DMS53 treated with DMSO at 0.1 percent for 48 hours (cell line): Measurements from ENCODE around the gene STT3B.

Experiments used
- DNase-seq: peaks from one replicate; lab custom pipeline; 2025; ENCODE audit not compliant: unreplicated experiment; lab: John Stamatoyannopoulos, UW

STT3B gene

DNA sequence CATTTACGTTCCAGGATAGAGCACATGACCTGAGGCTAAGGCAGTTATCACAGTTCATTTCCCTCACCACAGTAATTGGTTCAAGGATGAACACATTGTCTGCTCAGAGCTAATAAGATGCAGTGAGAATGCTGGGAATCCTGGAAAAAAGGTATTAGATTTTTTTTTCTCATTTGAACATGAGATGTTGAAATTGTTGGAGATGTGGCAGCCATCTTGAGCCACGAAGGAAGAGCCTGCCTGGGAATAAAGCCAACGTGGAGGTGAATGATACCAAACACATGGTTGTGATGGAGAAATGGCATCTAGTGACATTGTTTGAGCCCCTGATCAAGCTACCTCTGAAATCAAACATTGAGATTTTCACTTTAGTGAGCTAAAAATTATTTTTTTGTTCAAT, 16.0 kb upstream of the STT3B start:
- no peak for DNase-seq

DNA sequence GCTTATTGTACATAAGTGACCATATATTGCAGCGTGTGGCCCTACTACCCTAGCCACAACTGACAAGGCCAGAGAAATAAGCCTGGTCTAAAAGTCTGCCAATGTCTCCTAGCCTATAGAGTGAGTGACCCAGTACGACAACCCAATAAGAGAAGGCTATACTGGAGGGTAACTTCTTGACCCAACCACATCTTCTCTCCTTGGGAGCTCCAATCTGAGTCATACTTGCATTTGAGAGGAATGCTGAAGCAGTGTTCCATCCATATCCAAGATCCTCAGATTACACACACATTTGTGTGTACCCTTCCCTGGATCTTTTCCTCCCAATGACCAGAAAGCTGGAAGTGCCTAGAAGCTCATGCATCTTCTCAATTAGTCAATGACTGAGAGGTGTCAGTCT, 11.3 kb upstream of the STT3B start:
- DNase-seq, result no peak

DNA sequence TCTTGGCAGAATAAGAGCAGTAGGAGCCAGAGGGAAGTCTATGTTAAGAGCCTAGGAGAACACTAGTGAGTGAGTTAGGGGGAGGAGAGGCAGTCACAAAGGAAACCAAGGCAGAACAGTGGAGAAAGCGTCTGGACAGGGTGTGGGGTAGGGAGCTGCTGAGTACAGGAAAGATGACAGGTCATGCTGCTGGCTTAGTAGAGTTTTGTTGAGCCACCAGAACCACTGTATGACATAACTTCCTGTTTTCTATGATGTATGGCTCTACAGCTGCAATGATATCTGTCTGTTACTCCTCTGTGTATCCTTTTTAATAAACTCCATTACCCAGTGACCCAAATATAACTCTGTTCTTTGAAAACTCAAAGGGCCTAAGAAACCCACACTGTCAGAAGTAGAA, 10.6 kb upstream of the STT3B start:
- DNase-seq, result no peak

DNA sequence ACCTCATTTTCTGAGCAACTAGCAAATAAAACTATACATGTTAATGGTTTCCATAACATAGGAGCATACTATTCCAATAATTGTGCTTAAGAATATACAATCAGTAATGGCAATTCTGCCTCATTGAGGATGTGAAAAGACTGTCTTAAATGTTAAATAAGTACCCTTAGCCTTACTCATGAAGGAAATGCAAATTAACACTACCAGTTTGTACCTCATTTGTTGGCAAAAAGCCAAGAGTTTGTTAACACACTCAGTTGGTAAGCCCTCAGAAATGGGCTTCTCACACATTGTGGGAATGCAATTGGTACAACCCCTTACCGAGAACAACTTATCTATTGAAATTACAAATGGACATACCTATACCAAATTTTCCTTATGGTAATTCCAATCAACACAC, 9.2 kb upstream of the STT3B start:
- no peak for DNase-seq

DNA sequence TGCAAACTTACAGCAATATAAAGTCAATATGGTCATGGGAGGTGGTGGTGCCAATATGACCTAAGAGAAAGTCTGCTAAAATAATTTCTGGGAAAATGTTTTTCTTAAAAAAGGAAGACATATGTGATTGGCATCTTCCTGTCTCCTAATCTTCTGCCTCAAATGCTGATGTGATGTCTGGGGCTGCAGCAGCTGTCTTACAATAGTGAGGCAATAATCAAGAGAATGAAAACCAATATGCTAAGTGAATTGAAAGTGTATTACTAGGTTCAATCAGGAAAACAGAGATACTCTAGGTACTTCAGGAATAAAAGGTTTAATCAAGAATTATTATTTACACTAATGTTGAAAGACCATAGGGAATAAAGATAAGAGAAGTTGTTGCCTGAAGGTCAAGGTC, 7.2 kb upstream of the STT3B start:
- DNase-seq, result no peak

DNA sequence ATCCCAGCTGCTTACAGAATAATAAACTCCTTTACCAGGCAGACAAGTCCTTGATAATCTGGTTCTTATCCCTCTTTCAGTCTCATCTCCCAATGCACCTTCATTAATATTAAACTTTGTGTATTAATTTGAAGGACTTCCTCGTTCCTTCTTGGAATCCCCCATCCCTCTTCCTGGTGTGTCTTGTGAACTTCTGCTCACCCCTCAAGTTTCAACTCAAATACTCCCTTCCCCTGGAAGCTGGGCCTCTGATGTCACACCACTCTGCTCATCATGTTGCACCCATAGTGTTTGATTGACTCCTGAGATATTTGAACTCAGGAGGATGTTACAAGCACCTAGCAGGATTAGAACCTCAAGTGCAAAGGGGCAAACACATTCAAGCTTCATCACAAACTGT, 3.3 kb upstream of the STT3B start:
- no peak for DNase-seq

DNA sequence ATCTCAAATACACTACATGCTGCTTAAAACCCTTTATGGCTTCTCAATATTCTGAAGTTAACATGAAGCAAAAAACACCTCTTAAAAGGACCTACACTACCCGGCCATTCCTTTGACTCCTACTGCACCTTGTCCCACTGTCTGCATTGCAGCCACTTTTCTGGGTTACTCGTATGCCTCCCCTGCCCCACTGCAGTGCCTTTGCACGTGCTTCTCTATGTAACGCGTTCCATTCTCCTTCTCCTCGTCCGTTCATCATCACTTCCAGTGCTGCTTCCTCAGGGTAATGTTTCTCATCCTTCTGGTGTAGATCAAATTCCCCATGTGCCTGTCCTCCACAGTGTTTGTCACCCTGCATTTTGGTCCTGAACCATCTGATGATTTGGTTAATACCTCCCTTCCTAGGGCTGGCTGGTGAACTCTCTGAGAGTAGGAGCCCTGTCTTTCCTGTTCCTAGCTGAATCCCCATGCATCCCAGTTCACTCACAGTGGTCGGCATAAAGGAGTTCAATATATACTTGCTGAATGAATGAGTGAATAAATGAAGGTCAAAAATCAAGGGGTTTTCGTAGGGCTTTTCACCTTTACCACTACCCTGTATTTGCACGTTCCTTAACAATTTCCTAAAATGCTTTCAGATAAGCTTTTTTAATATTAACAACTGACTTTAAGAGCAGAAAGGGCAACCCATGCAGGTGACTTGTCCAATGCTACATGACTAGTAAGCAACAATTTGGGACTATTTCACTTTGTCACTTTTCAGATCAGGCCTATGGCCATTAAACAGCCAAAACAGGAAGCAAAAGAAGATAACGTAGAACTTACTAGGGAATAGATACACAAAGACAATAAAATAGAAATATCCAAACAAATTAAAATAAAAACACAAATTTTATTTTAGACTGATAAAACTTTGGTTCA, 2.4 kb upstream of the STT3B start:
- DNase-seq, result no peak

DNA sequence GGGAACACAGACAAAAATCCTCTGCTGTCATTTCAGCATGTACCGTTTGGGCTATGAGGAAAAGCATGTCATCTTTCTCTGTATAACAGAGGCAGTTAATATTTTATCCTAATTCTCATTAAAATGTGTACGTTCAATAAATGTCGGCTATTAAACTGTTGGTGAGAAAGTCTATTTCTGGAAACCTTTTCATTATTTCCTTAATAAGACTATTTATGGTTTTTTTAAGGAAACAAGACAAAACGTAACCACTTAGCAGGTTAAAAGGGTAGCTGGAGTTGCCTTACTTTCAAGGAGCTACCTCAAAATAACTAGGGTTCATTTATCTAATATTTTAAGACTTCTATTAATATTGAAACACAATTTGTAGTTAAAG, 1.8 kb upstream of the STT3B start:
- DNase-seq, result no peak

DNA sequence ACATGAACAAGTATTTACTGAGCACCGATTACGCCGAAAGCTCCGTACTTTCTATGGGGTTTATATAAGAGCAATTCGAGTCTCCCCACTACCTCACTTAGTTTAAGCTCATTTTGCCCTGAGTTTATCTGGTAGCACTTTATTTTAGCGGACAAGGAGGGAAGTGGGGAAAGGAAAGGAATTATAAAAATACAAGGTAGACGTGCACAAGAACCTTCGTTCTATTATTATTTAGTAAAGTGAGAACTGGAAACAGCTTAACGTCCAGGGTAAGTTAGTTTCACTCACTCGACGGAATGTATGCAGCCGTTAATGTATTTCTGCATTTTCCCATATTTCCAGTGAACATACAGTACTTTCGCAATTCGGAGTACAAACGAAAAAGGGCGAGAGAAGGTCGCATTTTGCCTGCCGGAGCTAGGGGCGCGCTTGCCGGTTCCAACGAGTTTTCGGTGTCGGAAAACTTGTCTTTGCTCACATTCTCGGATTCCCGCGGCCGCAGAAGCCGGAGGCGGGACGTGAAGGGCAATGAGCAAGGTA, 1.2 kb upstream of the STT3B start:
- DNase-seq, result no peak

DNA sequence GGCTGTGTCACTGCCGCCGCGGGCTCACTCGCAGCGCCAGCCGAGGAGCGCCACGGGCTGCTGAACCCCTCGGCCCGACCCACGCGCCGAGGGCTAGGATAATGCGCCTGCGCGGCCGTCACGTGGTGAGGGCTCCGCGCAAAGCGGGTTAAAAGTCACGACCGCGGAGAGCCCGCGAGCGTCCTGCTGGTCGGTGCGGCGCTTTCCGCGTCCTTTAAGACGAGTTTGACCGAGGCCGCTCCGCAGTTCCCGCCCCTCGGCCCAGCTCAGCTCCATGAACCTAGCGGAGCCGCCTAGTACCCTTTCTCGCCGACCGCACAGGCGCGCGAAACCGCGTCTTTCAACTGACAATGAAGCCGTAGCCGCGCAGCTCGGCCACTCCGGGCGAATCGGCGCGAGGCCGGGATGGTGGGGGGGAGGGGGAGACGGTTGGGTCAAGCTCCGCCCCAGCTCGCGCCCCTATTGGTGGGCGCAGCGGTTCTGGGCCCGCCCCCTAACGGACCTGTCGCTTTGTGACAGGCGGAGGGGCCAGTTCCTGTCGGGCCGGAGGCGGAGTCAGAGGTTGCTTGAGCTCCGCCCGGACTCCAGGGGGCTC, 636 bp upstream of the STT3B start:
- peak; percentile 73 for DNase-seq

DNA sequence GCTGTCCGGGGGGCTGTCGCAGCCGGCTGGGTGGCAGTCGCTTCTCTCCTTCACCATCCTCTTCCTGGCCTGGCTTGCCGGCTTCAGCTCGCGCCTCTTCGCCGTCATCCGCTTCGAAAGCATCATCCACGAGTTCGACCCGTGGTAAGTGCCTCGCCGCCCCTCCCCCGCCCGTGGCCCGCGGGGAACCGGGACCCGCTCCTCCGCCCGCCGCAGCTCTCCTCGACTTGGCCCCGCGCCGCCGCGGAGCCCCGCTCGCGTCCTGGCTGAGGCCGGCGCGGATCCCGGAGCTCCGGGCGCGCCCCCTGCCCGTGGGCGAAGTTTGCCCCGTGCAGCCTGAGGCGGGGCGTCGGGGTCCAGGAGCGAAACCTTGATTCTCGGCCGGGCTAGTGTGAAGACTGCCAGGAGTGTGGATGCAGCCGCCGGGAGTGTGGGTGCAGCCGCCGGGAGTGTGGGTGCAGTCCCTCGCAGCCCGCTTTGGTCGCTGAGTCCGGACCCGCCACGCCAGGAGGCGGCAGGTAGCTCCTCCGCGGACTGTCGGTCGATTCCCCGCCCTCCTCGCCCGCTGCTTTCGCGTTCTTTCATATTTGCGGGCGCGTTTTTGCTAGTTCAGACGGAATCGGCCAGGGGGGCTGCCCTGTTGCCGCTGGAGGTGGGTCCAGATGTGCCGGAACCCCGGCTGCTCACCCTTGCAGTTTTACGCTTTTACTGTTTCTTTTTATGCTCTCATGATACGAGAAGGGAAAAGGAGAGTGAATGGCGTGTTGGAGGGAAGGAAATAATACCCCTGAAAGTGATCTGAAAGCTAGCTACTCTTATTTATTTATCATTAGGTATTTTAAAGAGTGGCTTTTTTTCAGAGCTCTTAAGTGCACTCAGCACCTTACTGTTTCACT, 692 bp downstream of the STT3B start:
- DNase-seq, result no peak

DNA sequence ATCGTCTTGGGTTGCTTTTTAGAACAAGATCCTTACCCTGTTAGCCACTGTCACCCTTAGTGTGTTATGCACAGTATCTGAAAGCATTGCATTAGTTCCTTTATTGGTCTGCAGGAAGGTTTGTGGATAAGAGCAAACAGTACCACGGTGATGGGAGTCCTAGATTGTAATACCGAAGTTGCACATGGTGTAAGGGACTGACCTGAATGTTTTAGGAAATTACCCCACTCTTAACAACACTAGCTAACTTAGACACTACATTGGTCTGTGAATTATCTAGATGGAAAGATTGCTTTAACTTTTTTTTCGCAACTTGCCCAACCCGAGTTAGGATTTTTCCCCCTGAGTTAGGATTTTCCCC, 1.3 kb downstream of the STT3B start:
- no peak for DNase-seq

DNA sequence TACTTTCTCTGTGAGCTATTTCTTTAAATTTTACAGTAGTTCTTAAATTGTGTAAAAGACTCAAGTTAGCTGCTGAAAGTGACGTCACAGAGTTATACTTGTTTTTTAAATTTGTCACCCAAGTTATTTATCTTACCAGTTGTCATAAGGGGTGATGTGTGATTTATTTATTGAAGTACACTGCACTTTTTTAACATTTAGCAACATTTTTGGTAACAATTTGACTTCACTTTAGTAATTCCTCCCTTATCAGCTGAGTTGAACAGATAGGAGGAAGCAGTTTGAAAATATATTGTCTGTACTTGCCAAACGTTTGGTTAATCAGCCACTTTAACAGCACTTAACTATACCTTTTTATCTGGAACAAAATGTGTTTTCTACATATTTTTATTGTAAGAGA, 3.8 kb downstream of the STT3B start:
- no peak for DNase-seq

DNA sequence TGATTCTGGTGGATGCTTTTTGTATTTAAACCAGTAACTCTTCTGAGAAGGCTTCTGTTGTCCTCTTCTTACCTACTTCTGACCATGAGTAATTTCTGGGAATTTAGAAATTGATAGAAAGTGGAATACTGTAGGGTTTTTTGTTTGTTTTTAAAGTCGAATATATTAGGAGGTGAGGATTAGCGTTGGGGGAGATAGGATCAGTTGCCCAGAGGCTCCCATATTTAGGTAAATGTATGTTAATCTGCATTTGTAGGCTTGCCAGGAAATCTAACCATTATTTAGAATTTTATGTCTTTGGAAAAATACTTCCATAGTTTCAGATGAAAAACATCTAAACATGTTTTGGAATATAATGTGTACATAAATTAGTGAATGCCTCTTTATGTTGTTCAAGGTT, 6.1 kb downstream of the STT3B start:
- no peak for DNase-seq

DNA sequence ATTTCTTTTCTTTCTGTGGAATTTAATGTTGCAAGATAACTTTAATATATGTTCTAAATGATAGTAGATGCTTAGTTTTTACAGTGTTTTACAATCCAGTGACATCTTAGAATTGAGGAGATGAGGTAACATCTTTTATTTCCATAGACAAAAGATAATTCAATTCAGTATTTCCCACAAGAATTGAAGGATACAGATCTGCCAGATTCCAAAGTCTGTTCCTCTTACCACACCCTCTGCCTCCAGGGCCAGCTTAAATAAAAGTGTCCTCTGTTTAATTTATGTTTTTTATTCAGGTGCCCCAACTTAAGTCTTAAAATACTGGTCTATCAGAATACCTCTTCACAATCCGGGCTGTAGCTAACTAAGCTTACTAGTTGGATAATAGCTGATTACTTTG, 6.5 kb downstream of the STT3B start:
- DNase-seq, result no peak

DNA sequence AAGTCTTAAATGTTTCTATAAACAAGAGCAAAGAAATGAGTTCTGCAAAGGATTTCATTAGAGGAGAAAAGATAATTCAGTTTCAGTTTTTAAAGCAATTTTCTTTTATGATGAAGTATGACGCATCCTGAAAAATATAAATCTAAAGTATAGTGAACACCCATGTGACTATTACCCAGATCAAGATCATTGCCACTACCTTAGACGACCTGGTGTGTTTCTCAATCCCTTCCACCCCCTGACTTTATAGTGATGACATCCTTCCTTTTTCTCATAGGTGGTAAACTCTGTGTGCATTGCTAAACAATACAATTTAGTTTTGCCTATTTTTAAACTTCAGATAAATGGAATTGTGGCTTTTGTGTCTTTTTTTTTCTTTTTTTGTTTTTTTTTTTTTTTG, 8.4 kb downstream of the STT3B start:
- DNase-seq, result no peak

DNA sequence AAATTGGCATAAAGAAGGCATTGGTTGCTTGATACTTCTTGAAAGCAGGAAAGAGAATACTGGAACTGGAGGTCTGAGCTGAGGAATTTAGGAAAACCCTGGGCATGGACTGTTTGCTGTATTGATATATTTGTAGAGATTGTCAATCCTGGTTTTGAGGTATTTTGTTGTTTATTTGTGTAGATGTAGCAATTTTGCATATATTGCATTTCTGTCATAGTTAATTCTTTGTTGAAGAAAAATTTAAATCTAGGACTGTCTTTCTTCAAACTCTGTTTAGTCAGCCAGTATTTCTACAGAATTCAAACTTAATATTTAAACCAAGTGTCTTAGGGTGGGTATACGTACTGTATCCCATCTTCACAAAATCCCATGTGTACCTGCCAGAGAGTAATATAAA, 9.5 kb downstream of the STT3B start:
- DNase-seq, result no peak

DNA sequence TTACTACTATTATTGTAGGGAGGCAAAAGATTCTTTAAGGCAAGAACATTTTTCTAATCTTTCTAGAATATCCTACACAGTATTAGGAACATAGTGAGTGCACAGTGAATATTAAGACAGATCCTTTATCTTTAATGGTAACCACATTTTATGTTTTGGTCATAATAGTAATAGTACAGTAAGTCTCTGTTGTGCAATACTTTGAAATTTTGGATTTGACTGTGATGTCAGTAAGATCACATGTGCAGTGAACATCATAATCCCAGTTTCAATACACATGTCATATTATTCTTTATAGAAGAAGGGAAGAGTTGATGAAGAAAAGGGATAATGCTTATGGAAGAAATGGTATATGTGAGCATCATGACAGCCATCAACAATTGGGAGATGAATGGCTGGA, 10.7 kb downstream of the STT3B start:
- no peak for DNase-seq

DNA sequence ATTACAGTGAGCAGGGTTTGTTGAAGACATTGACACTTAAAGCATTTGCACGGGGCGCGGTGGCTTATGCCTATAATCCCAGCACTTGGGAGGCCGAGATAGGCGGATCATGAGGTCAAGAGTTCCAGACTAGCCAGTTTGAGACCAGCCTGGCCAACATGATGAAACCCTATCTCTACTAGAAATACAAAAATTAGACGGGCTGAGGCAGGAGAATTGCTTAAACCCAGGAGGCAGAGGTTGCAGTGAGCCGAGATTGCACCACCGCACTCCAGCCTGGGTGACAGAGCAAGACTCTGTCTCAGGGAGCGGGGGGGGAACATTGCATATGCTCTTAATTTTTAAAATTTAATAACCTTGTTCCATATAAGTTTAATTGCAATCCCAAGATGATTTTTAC, 11.9 kb downstream of the STT3B start:
- DNase-seq, result no peak

DNA sequence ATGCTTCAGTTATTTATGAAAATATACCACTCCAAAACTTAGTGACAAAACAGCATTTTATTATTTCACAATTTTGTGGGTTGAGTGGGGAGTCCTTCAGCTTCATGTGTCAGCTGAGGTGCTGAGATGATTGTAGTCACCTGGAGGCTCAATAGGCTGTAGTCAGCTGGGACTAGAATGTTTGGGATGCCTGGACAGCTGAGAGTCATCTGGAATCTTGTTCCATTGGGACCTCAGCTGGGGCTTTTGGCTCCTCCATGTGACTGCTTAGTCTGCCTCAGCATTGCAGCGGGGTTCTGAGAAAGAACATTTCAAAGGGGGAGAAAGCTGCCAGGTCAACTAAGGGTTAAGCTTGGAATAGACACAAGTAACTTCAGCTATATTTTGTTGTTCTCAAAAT, 13.4 kb downstream of the STT3B start:
- no peak for DNase-seq

DNA sequence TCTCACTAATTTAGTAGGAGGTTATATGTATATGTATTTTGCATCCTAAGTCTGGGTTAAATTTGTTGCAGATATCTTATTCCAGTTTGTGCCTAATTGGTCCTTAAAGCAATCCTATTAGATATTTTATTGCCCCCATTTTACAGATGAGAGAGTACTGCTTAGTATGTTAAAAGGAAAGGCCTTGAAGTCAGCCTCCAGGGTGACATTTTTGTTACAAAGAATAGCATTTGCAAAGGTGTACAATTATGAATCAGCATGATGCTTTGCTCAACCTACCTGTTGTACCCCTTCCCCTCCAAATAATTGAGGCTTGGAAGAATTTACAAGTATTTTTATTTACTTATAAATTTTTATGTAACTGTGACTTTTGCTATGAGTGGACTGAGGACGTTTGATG, 14.0 kb downstream of the STT3B start:
- DNase-seq, result no peak
